Trophoblast cell (in vitro differentiated cells and primary cell): Measurements from ENCODE around the gene AMD1.
"Not testable (repeated sequence)": the region's sequence is repeated elsewhere in the genome, so short reads cannot be mapped to it uniquely, and the experiment has no call there.

Experiments used
- DNase-seq, 2 donors: peaks; one replicate each; pipeline ENCODE4 v3.0.0-alpha.2; 2016
- H2AFZ ChIP-seq: 2 replicates; pipeline ENCODE4 v1.6.1; 2013; ENCODE audit warnings: low read length, moderate library complexity, mild to moderate bottlenecking; ENCODE audit not compliant: insufficient read depth, poor library complexity
- H2AK5ac ChIP-seq: 2 replicates; pipeline ENCODE4 v1.6.1; 2013; ENCODE audit warnings: mild to moderate bottlenecking, low read length
- H2BK120ac ChIP-seq: 2 replicates; pipeline ENCODE4 v1.6.1; 2013; ENCODE audit warnings: low read length, mild to moderate bottlenecking, moderate library complexity; ENCODE audit not compliant: insufficient read depth, poor library complexity
- H2BK12ac ChIP-seq: 2 replicates; pipeline ENCODE4 v1.6.1; 2013; ENCODE audit warnings: mild to moderate bottlenecking, low read length, moderate library complexity
- H2BK5ac ChIP-seq: 2 replicates; pipeline ENCODE4 v1.6.1; 2013; ENCODE audit warnings: low read length, low read depth, moderate library complexity, mild to moderate bottlenecking; ENCODE audit not compliant: poor library complexity
- H3K14ac ChIP-seq: 2 replicates; pipeline ENCODE4 v1.6.1; 2013; ENCODE audit warnings: mild to moderate bottlenecking, low read length
- H3K18ac ChIP-seq: 2 replicates; pipeline ENCODE4 v1.6.1; 2013; ENCODE audit warnings: mild to moderate bottlenecking, low read length
- H3K23ac ChIP-seq: 2 replicates; pipeline ENCODE4 v1.6.1; 2013; ENCODE audit warnings: low read length
- H3K27ac ChIP-seq: 2 replicates; pipeline ENCODE4 v1.5.1; 2013; ENCODE audit warnings: low read depth, mild to moderate bottlenecking, inconsistent platforms, low read length, moderate library complexity
- H3K27me3 ChIP-seq: 2 replicates; pipeline ENCODE4 v1.6.1; 2013; ENCODE audit warnings: inconsistent platforms, mild to moderate bottlenecking, low read length, moderate library complexity; ENCODE audit not compliant: insufficient read depth
- H3K36me3 ChIP-seq, 2 experiments: 1 replicate in 1 of 2; 2 replicates in 1 of 2; pipeline ENCODE4 v1.6.1; 2013; ENCODE audit warnings: low read length in 2 of 2, mild to moderate bottlenecking in 2 of 2, moderate library complexity in 1 of 2; ENCODE audit not compliant: insufficient read depth in 2 of 2, control insufficient read depth in 1 of 2
- H3K4ac ChIP-seq: 2 replicates; pipeline ENCODE4 v1.6.1; 2013; ENCODE audit warnings: low read depth, mild to moderate bottlenecking, low read length, moderate library complexity
- H3K4me1 ChIP-seq, 2 experiments: 1 replicate in 1 of 2; 2 replicates in 1 of 2; pipeline ENCODE4 v1.6.1; 2013; ENCODE audit warnings: low read length in 2 of 2, mild to moderate bottlenecking in 2 of 2, moderate library complexity in 1 of 2; ENCODE audit not compliant: insufficient read depth in 2 of 2, control insufficient read depth in 1 of 2
- H3K4me2 ChIP-seq: 2 replicates; pipeline ENCODE4 v1.6.1; 2013; ENCODE audit warnings: inconsistent platforms, mild to moderate bottlenecking, low read length, moderate library complexity
- H3K4me3 ChIP-seq: 2 replicates; pipeline ENCODE4 v1.5.1; 2013; ENCODE audit warnings: mild to moderate bottlenecking, low read depth, low read length, inconsistent platforms
- H3K79me1 ChIP-seq: one replicate; pipeline ENCODE4 v1.6.1; 2013; ENCODE audit warnings: low read length
- H3K79me2 ChIP-seq: 2 replicates; pipeline ENCODE4 v1.6.1; 2013; ENCODE audit warnings: low read length, mild to moderate bottlenecking; ENCODE audit not compliant: control insufficient read depth, insufficient read depth, poor library complexity
- H3K9ac ChIP-seq: 2 replicates; pipeline ENCODE4 v1.6.1; 2013; ENCODE audit warnings: mild to moderate bottlenecking, low read length
- H3K9me3 ChIP-seq: 2 replicates; pipeline ENCODE4 v1.6.1; 2013; ENCODE audit warnings: low read depth, mild to moderate bottlenecking, control low read depth, inconsistent platforms, low read length; ENCODE audit not compliant: insufficient read depth
- H4K12ac ChIP-seq: 2 replicates; pipeline ENCODE4 v1.6.1; 2013; ENCODE audit warnings: low read depth, mild to moderate bottlenecking, low read length, moderate library complexity
- H4K8ac ChIP-seq: 2 replicates; pipeline ENCODE4 v1.6.1; 2013; ENCODE audit warnings: low read depth, mild to moderate bottlenecking, low read length, moderate library complexity
- H4K91ac ChIP-seq: one replicate; pipeline ENCODE4 v1.6.1; 2013; ENCODE audit warnings: low read depth, mild to moderate bottlenecking, low read length, moderate library complexity
- WGBS: extraction: QIAGEN DNeasy Blood & Tissue Kit; methylation state at CpG from one replicate; pipeline ENCODE4 v1.1.7; 2013; ENCODE audit warnings: missing lambda C conversion rate; ENCODE audit not compliant: insufficient read length, insufficient coverage; ENCODE audit errors: extremely low coverage; 5-methylcytosine and 5-hydroxymethylcytosine counted together

AMD1 gene

DNA sequence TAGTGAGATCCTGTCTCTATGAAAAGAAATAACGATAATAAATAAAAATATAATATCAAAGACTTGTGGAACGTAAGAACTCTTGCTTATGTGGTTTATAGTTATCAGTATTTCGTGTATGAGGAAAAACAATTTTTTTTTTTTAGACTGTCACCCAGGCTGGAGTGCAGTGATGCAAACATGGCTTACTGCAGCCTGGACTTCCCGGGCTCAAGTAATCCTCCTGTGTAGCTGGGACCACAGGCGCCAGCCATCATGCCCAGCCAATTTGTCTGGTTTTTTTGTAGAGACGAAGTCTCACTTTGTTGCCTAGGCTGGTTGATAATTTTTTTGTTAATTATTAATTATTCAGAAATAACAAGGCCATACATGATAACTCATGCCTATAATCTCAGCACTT lies 40.8 kb upstream of the AMD1 start:
- no peak overlapping the region for H4K8ac ChIP-seq
- no peak overlapping the region for H3K18ac ChIP-seq
- H3K27ac ChIP-seq = no peak overlapping the region
- H2AFZ ChIP-seq = no peak overlapping the region
- no peak overlapping the region for H2BK12ac ChIP-seq
- H2BK5ac ChIP-seq = no peak overlapping the region
- H4K91ac ChIP-seq = no peak overlapping the region
- H3K27me3 ChIP-seq = no peaks in the 10 kb centered on the region
- H3K4ac ChIP-seq = no peak overlapping the region
- H3K79me2 ChIP-seq = no peaks in the 10 kb centered on the region
- no peaks in the 10 kb centered on the region for H3K79me1 ChIP-seq
- no peaks in the 10 kb centered on the region for H3K4me1 ChIP-seq
- no peak overlapping the region for H3K4me2 ChIP-seq
- DNase-seq = no peak
- no peak overlapping the region for H3K9ac ChIP-seq
- no peak overlapping the region for H2AK5ac ChIP-seq
- no peak overlapping the region for H4K12ac ChIP-seq
- no CpG with 5 or more reads among the region's 6 CpGs for WGBS
- no peak overlapping the region for H3K4me3 ChIP-seq
- H3K23ac ChIP-seq = no peak overlapping the region
- H2BK120ac ChIP-seq = no peak overlapping the region
- no peaks in the 10 kb centered on the region for H3K36me3 ChIP-seq
- no peaks in the 10 kb centered on the region for H3K9me3 ChIP-seq
- no peak overlapping the region for H3K14ac ChIP-seq

DNA sequence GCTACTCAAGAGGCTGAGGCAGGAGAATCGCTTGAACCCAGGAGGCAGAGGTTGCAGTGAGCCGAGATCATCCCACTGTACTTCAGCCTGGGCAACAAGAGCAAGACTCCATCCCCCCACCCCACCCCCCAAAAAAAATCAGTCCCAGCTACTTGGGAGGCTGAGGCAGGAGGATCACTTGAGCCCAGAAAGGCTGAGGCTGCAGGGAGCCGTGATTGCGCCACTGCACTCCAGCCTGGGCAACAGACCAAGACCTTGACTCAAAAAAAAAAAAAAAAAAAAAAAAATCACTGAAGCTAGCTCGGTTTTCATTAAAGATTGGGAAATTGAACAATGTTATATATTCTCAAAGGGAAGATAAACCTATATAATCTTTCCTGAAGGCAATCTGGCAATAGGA lies 38.8 kb upstream of the AMD1 start:
- not testable (repeated sequence) for H3K14ac ChIP-seq, H3K9me3 ChIP-seq, H3K36me3 ChIP-seq, H2AFZ ChIP-seq, H3K4me3 ChIP-seq, H4K12ac ChIP-seq, H3K4me2 ChIP-seq, H3K27ac ChIP-seq, H3K4me1 ChIP-seq, H3K9ac ChIP-seq, H3K79me1 ChIP-seq, H4K91ac ChIP-seq, H3K79me2 ChIP-seq, H4K8ac ChIP-seq, H2BK5ac ChIP-seq, H2AK5ac ChIP-seq, H3K18ac ChIP-seq, H3K4ac ChIP-seq, H2BK12ac ChIP-seq, H3K23ac ChIP-seq, DNase-seq, H3K27me3 ChIP-seq, H2BK120ac ChIP-seq
- no CpG with 5 or more reads among the region's 5 CpGs for WGBS

DNA sequence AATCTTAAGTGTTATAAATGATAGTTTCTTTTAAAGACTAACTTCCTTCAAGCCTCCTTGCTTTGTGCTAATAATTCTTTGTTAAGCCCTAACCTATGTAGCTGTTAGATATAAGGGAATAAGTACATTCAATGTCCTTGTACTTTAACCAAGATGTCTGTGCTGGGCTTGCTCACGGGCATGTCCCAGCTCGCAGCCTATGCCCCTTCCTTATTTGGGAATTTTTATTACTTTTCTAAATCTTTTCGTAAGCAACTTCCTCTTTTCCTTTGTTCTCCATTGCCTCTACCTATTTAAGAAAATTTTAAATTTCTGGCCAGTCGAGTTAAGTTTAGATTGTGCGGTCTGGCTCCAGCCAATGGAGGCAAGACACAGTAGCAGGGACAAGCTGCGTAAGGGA lies 33.3 kb upstream of the AMD1 start:
- Histone ChIP-seq H3K27me3 (no peaks in the 10 kb centered on the region), H3K14ac (no peak overlapping the region), H4K91ac (no peak overlapping the region), H2AFZ (no peak overlapping the region), H3K9me3 (no peaks in the 10 kb centered on the region), H3K27ac (no peak overlapping the region), H3K9ac (no peak overlapping the region), H3K4me3 (no peak overlapping the region), H3K18ac (no peak overlapping the region), H3K36me3 (no peaks in the 10 kb centered on the region), H3K79me2 (no peaks in the 10 kb centered on the region), H4K8ac (no peak overlapping the region), H3K79me1 (no peaks in the 10 kb centered on the region), H3K23ac (no peak overlapping the region), H2BK12ac (no peak overlapping the region), H3K4me1 (no peaks in the 10 kb centered on the region), H3K4ac (no peak overlapping the region), H4K12ac (no peak overlapping the region), H2BK5ac (no peak overlapping the region), H2BK120ac (no peak overlapping the region), H3K4me2 (no peak overlapping the region), H2AK5ac (no peak overlapping the region)
- DNase-seq = no peak
- WGBS = no CpG with 5 or more reads among the region's 6 CpGs

GRCh38 chr6:110849781-110850180 lies 24.8 kb upstream of the AMD1 start:
- Histone ChIP-seq H2BK5ac (no peak overlapping the region), H3K79me1 (no peaks in the 10 kb centered on the region), H2BK120ac (no peak overlapping the region), H3K27me3 (no peaks in the 10 kb centered on the region), H3K18ac (no peak overlapping the region), H3K9me3 (no peaks in the 10 kb centered on the region), H3K4me1 (no peaks in the 10 kb centered on the region), H3K4me2 (no peak overlapping the region), H3K23ac (no peak overlapping the region), H2AFZ (no peak overlapping the region), H3K14ac (no peak overlapping the region), H3K9ac (no peak overlapping the region), H4K12ac (no peak overlapping the region), H2AK5ac (no peak overlapping the region), H2BK12ac (no peak overlapping the region), H4K8ac (no peak overlapping the region), H4K91ac (no peak overlapping the region), H3K4ac (no peak overlapping the region), H3K36me3 (no peaks in the 10 kb centered on the region), H3K27ac (no peak overlapping the region), H3K79me2 (no peaks in the 10 kb centered on the region), H3K4me3 (no peak overlapping the region)
- DNase-seq = no peak
- no CpG with 5 or more reads among the region's 4 CpGs for WGBS
